Stimulated activated CD4-positive, alpha-beta T cell treated with anti-CD3 and anti-CD28 coated beads, Interleukin-12 subunit alpha, Interleukin-12 subunit beta, amount 100 ng/mL, for 48 hours (primary cell): ENCODE results near the gene PTPN9.

Experiments
- DNase-seq, 3 donors: peaks; one replicate each; pipeline ENCODE4 v3.0.0-alpha.2; 2020; ENCODE audit warnings: low read depth in 2 of 3, low spot score in 1 of 3

PTPN9 gene

DNA sequence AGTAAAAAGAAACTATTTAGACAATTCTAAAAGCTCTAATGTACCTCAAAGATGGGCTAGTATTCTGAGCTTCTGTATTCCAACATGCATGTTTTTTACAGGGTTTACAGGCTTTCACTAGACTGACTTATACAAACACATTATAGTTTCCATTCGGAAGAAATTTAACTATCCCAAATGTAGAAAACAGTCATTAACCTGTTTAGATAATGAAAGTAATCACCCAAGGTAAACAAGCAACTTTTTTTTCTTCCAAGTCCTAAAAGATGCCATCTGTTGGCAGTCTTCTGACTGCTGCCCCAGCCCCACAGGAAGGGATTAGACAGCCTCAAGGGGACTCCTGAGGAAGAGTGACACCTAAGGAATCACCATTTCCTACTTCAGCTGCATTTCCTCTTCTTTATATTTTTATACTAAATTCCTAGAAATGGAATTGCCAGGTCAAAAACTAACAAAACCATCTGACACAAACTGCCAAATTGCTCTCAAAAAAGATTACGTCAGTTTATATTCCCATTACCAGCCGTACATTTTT lies 153.1 kb downstream of the PTPN9 start:
- DNase-seq: no peak

DNA sequence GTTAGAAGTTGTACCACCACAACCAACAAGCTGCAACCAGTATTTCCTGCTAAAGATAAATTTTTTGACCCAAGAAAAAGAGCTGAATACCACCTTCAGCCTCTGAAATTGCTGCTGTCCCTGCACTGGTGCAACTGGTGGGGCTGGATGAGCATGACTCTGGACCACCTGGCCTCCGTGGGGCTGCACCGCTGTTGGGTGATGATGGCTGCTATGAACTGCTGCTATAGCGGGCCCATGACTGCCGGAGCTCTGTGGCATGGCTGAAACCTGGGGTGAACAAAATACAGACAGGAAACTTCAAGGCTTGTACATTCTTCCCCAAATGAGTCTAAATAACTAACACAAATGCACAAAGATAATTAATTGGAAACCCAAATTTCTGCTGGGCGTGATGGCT lies 156.6 kb downstream of the PTPN9 start:
- DNase-seq: no peak

DNA sequence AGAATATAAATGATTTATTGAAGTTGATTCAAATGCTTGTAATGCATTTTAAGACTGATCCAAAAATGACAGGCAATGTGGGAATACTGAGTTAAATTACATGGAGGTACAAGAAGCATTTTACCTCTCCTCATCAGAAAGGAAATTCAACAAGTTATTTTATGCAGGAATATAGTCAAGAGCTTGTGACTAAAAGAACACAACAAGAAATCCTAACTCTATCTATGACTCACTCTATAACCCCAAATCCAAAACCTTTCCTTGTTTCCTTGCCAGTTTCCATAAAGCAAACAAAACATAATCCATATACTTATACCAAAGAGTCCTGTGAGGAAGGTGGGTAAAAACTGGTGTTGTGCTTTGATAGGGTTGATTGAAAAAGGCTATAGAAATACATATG lies 158.4 kb downstream of the PTPN9 start:
- DNase-seq: no peak

DNA sequence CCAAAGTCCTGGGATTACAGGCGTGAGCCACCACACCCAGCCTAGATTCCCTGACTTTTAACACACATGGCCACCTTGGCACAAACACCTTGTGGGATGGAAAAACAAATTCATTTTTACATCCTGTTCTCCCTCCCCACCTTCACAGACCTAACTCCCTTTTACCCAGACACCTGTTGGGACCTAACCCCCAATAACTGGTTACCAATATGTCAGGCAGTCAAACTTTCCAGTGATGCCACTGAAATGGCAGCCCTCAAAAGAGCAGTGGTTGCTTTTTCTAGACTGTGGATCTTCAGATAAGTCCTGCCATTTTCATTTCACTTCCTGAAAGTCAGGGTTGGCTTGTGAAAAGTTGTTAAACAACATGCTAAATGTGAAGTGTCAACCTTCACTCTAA lies 162.5 kb downstream of the PTPN9 start:
- DNase-seq: no peak
